H9 (cell line): Measurements from ENCODE around the gene CRYGS. TPM values are rescaled to one million over a fixed set of nuclear protein-coding genes. Genes with fewer than 3 reads are reported as not detected.

Experiments used
- DNase-seq: peaks from one replicate; pipeline ENCODE4 v3.0.0-alpha.2; 2017
- H2AFZ ChIP-seq: one replicate; pipeline ENCODE4 v1.6.1; 2013; ENCODE audit warnings: mild to moderate bottlenecking, low read length, control low read depth, moderate library complexity
- H2AK5ac ChIP-seq: 2 replicates; pipeline ENCODE4 v1.6.1; 2013; ENCODE audit warnings: low read length, control low read depth, mixed read lengths; ENCODE audit not compliant: insufficient read length
- H2BK120ac ChIP-seq: one replicate; pipeline ENCODE4 v1.6.1; 2013; ENCODE audit warnings: low read depth, mild to moderate bottlenecking, low read length, control low read depth, inconsistent platforms; ENCODE audit not compliant: poor library complexity, severe bottlenecking
- H2BK12ac ChIP-seq: 2 replicates; pipeline ENCODE4 v1.6.1; 2013; ENCODE audit warnings: low read length, control low read depth, mixed read lengths, low read depth; ENCODE audit not compliant: insufficient read length
- H2BK15ac ChIP-seq: 2 replicates; pipeline ENCODE4 v1.6.1; 2013; ENCODE audit warnings: low read depth, low read length, control low read depth
- H2BK20ac ChIP-seq: one replicate; pipeline ENCODE4 v1.6.1; 2013; ENCODE audit warnings: low read depth, mild to moderate bottlenecking, low read length, control low read depth, inconsistent platforms; ENCODE audit not compliant: poor library complexity, severe bottlenecking
- H2BK5ac ChIP-seq: 2 replicates; pipeline ENCODE4 v1.6.1; 2013; ENCODE audit warnings: low read length, control low read depth, mixed read lengths; ENCODE audit not compliant: insufficient read length
- H3K14ac ChIP-seq: 2 replicates; pipeline ENCODE4 v1.6.1; 2013; ENCODE audit warnings: low read length, control low read depth; ENCODE audit not compliant: insufficient read depth
- H3K18ac ChIP-seq: 2 replicates; pipeline ENCODE4 v1.6.1; 2013; ENCODE audit warnings: low read depth, mild to moderate bottlenecking, mixed read lengths, low read length, control low read depth; ENCODE audit not compliant: insufficient read length
- H3K23ac ChIP-seq: 2 replicates; pipeline ENCODE4 v1.6.1; 2013; ENCODE audit warnings: low read length, control low read depth, mixed read lengths, low read depth; ENCODE audit not compliant: insufficient read length
- H3K23me2 ChIP-seq: 2 replicates; pipeline ENCODE4 v1.6.1; 2013; ENCODE audit warnings: low read depth, mild to moderate bottlenecking, mixed read lengths, low read length, control low read depth; ENCODE audit not compliant: insufficient read length, poor library complexity, severe bottlenecking
- H3K27ac ChIP-seq: 2 replicates; pipeline ENCODE4 v1.5.1; 2013; ENCODE audit warnings: low read length, control low read depth, mixed read lengths, low read depth; ENCODE audit not compliant: insufficient read length
- H3K27me3 ChIP-seq: 2 replicates; pipeline ENCODE4 v1.6.1; 2013; ENCODE audit warnings: low read length, control low read depth, inconsistent platforms; ENCODE audit not compliant: insufficient read depth
- H3K4ac ChIP-seq: 2 replicates; pipeline ENCODE4 v1.6.1; 2013; ENCODE audit warnings: low read depth, mild to moderate bottlenecking, control low read depth, inconsistent platforms, low read length, moderate library complexity
- H3K4me1 ChIP-seq: 2 replicates; pipeline ENCODE4 v1.6.1; 2013; ENCODE audit warnings: low read length, control low read depth, inconsistent platforms; ENCODE audit not compliant: insufficient read depth
- H3K4me2 ChIP-seq: 2 replicates; pipeline ENCODE4 v1.6.1; 2013; ENCODE audit warnings: low read length, control low read depth, mixed read lengths; ENCODE audit not compliant: insufficient read length, insufficient read depth
- H3K56ac ChIP-seq: 2 replicates; pipeline ENCODE4 v1.6.1; 2013; ENCODE audit warnings: low read depth, mild to moderate bottlenecking, mixed read lengths, low read length, control low read depth; ENCODE audit not compliant: insufficient read length
- H3K79me1 ChIP-seq: 2 replicates; pipeline ENCODE4 v1.6.1; 2013; ENCODE audit warnings: low read depth, mild to moderate bottlenecking, moderate library complexity, low read length, control low read depth, inconsistent platforms; ENCODE audit not compliant: insufficient read depth, poor library complexity, severe bottlenecking
- H3K79me2 ChIP-seq: 2 replicates; pipeline ENCODE4 v1.6.1; 2013; ENCODE audit warnings: low read length, control low read depth, inconsistent platforms; ENCODE audit not compliant: insufficient read depth
- H3K9ac ChIP-seq: 2 replicates; pipeline ENCODE4 v1.6.1; 2013; ENCODE audit warnings: low read length, control low read depth, mixed read lengths; ENCODE audit not compliant: insufficient read length; ENCODE audit errors: extremely low read depth
- H3K9me3 ChIP-seq: one replicate; pipeline ENCODE4 v1.6.1; 2013; ENCODE audit warnings: low read depth, low read length, inconsistent platforms; ENCODE audit not compliant: control insufficient read depth
- H3T11ph ChIP-seq: one replicate; pipeline ENCODE4 v1.6.1; 2013; ENCODE audit warnings: mild to moderate bottlenecking, low read length, control low read depth, inconsistent platforms
- H4K20me1 ChIP-seq: one replicate; pipeline ENCODE4 v1.6.1; 2013; ENCODE audit not compliant: control insufficient read depth, insufficient read length, insufficient read depth
- H4K5ac ChIP-seq: 2 replicates; pipeline ENCODE4 v1.6.1; 2013; ENCODE audit warnings: low read depth, mild to moderate bottlenecking, mixed read lengths, low read length, control low read depth; ENCODE audit not compliant: insufficient read length
- H4K8ac ChIP-seq: replicated peaks from 2 replicates; pipeline ENCODE4 v1.6.1; 2013; ENCODE audit warnings: low read length, control low read depth, mixed read lengths, low read depth; ENCODE audit not compliant: insufficient read length
- H4K91ac ChIP-seq: 2 replicates; pipeline ENCODE4 v1.6.1; 2013; ENCODE audit warnings: low read depth, mild to moderate bottlenecking, moderate library complexity, mixed read lengths, low read length, control low read depth; ENCODE audit not compliant: insufficient read length
- H3K27ac Mint-ChIP-seq, 3 experiments: 2 replicates in 2 of 3; 3 replicates in 1 of 3; pipeline ENCODE4 v1.8.0; 2020 to 2021; ENCODE audit warnings: mixed read lengths in 3 of 3, mild to moderate bottlenecking in 1 of 3, moderate library complexity in 1 of 3
- H3K27me3 Mint-ChIP-seq: 2 replicates; pipeline ENCODE4 v1.8.0; 2021; ENCODE audit warnings: low read depth, mild to moderate bottlenecking, moderate library complexity, mixed read lengths
- H3K36me3 Mint-ChIP-seq, 3 experiments: 2 replicates in 2 of 3; 3 replicates in 1 of 3; pipeline ENCODE4 v1.8.0; 2020 to 2021; ENCODE audit warnings: low read depth in 3 of 3, mixed read lengths in 3 of 3; ENCODE audit not compliant: insufficient read depth in 1 of 3
- H3K4me1 Mint-ChIP-seq, 2 experiments: 2 replicates each; pipeline ENCODE4 v1.8.0; 2020; ENCODE audit warnings: mixed read lengths in 2 of 2
- H3K4me3 Mint-ChIP-seq, 2 experiments: 2 replicates in 1 of 2; 3 replicates in 1 of 2; pipeline ENCODE4 v1.8.0; 2020 to 2021; ENCODE audit warnings: mild to moderate bottlenecking in 2 of 2, mixed read lengths in 2 of 2, moderate library complexity in 1 of 2
- H3K9me3 Mint-ChIP-seq, 2 experiments: 2 replicates in 1 of 2; 3 replicates in 1 of 2; pipeline ENCODE4 v1.8.0; 2020; ENCODE audit warnings: mild to moderate bottlenecking in 2 of 2, mixed read lengths in 2 of 2, moderate library complexity in 1 of 2
- WGBS: extraction: QIAGEN DNeasy Blood & Tissue Kit; methylation state at CpG from one replicate; pipeline ENCODE4 v1.1.7; 2013; ENCODE audit warnings: missing lambda C conversion rate, low lambda C conversion rate, mixed read lengths; ENCODE audit not compliant: insufficient read length; ENCODE audit errors: extremely low coverage; 5-methylcytosine and 5-hydroxymethylcytosine counted together
- total RNA-seq: library from RNA; stranded (reverse); gene quantifications from 2 replicates; pipeline ENCODE4 v1.2.1, GENCODE V29; 2021
- TF ChIP-seq, protein P1 (sequence below): fragments of 200-600 bp; sonication (generic); conservative IDR thresholded peaks from 3 replicates; pipeline ENCODE4 v1.8.0; 2021; ENCODE audit warnings: antibody characterized with exemption, mild to moderate bottlenecking

Gene CRYGS
- total RNA-seq, 1 experiment from 2014 or later = 1.0 TPM

DNA sequence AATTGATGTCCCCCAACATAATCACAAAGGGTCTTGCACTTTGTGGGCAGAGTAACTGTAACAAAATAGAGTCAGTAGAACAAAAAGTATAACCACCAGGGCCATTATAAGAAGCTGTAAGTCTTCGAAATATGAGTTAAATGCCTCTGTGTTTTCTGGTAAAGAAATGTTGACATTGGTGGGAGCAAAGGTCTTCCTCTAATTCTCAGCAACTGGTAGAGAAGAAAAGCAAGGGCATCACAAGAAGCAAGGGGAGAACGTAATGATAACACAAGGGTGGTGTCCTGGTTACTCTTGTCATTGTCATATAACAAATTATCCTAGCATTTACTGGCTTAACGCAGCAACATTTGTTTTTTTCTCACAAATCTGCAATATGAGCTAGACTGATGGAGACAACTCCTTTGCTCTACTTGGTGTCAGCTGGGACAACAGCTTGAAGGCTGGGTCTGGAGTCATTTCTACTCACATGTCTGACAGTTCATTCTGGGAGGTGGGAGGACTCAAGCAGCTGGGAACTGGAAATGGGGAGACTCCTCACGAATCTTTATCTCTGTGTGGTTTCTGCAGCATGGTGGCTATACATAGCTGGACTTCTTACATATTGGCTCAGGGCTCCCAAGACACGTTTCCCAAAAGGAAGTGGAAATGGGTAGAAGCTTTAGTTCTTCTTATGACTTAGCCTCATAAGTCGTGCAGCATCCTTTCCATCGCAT lies 46.6 kb upstream of the CRYGS start:
- no peak overlapping the region for H2BK15ac ChIP-seq
- no peaks in the 10 kb centered on the region for H3K27me3 Mint-ChIP-seq
- H3K9me3 Mint-ChIP-seq = no peaks in the 10 kb centered on the region

More for the DNA sequence above, 46.6 kb upstream of the CRYGS start:
- TF ChIP-seq, protein P1, sequence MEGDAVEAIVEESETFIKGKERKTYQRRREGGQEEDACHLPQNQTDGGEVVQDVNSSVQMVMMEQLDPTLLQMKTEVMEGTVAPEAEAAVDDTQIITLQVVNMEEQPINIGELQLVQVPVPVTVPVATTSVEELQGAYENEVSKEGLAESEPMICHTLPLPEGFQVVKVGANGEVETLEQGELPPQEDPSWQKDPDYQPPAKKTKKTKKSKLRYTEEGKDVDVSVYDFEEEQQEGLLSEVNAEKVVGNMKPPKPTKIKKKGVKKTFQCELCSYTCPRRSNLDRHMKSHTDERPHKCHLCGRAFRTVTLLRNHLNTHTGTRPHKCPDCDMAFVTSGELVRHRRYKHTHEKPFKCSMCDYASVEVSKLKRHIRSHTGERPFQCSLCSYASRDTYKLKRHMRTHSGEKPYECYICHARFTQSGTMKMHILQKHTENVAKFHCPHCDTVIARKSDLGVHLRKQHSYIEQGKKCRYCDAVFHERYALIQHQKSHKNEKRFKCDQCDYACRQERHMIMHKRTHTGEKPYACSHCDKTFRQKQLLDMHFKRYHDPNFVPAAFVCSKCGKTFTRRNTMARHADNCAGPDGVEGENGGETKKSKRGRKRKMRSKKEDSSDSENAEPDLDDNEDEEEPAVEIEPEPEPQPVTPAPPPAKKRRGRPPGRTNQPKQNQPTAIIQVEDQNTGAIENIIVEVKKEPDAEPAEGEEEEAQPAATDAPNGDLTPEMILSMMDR = no peak
- H3T11ph ChIP-seq = no peak overlapping the region
- DNase-seq = no peak
- H3K79me1 ChIP-seq = no peaks in the 10 kb centered on the region
- H3K9me3 ChIP-seq = no peaks in the 10 kb centered on the region
- no peak overlapping the region for H3K4ac ChIP-seq
- H3K4me1 Mint-ChIP-seq = no peaks in the 10 kb centered on the region
- no peaks in the 10 kb centered on the region for H3K79me2 ChIP-seq
- H4K91ac ChIP-seq = no peak overlapping the region
- H3K4me1 ChIP-seq = no peaks in the 10 kb centered on the region
- no peak overlapping the region for H2BK12ac ChIP-seq
- no peak overlapping the region for H3K23ac ChIP-seq
- H2BK120ac ChIP-seq = no peak overlapping the region
- no peak overlapping the region for H3K27ac ChIP-seq
- H3K14ac ChIP-seq = no peak overlapping the region
- no CpG with 5 or more reads among the region's 7 CpGs for WGBS
- no peak overlapping the region for H2BK5ac ChIP-seq
- H2AFZ ChIP-seq = no peak overlapping the region
- no peaks in the 10 kb centered on the region for H3K27me3 ChIP-seq
- H2BK20ac ChIP-seq = no peak overlapping the region
- H3K4me3 Mint-ChIP-seq = no peak overlapping the region
- no peak overlapping the region for H3K18ac ChIP-seq
- H3K27ac Mint-ChIP-seq = no peak overlapping the region
- no peak overlapping the region for H4K5ac ChIP-seq
- no peak overlapping the region for H2AK5ac ChIP-seq
- peaks cover under 1 to 6% (median 5%) of the 10 kb centered on the region in 3 experiments; a peak in 4 of 7 replicates for H3K36me3 Mint-ChIP-seq
- H3K23me2 ChIP-seq = no peaks in the 10 kb centered on the region
- H4K8ac ChIP-seq = no peak overlapping the region
- H3K4me2 ChIP-seq = no peak overlapping the region
- H3K9ac ChIP-seq = no peak overlapping the region
- no peak overlapping the region for H3K56ac ChIP-seq
- no peaks in the 10 kb centered on the region for H4K20me1 ChIP-seq
